K562 (cell line): ENCODE measurements around the gene PSD4. TPM values are rescaled to one million over a fixed set of nuclear protein-coding genes. Genes with fewer than 3 reads are reported as not detected.

Experiments
- E2F3 ChIP-seq: fragments of 250-450 bp; sonication (Bioruptor Pico); IDR thresholded peaks from 2 replicates; pipeline ENCODE4 v1.4.0; 2020; ENCODE audit warnings: mild to moderate bottlenecking
- EP400 ChIP-seq: fragments of 450-650 bp; IDR thresholded peaks from 2 replicates; pipeline ENCODE4 v1.6.1; 2017; ENCODE audit warnings: antibody characterized with exemption, mild to moderate bottlenecking, moderate library complexity
- RBM39 ChIP-seq: fragments of 200-400 bp; formaldehyde crosslinking; optimal IDR thresholded peaks from 2 replicates; pipeline ENCODE3; 2018; ENCODE audit warnings: low read depth, low read length
- SMARCA4 ChIP-seq: fragments of 450-650 bp; IDR thresholded peaks from 2 replicates; pipeline ENCODE4 v1.6.1; 2016
- U2AF1 ChIP-seq: fragments of 200-400 bp; formaldehyde crosslinking; optimal IDR thresholded peaks from 2 replicates; pipeline ENCODE3; 2017; ENCODE audit warnings: mild to moderate bottlenecking, low read depth, low read length, moderate library complexity
- USF2 ChIP-seq: sonication (generic); formaldehyde crosslinking; IDR thresholded peaks from 2 replicates; pipeline ENCODE4 v1.5.0; 2020; ENCODE audit warnings: missing genetic modification reagents
- ZNF318 ChIP-seq, 2 experiments: fragments of 450-650 bp; IDR thresholded peaks; 2 replicates each; pipeline ENCODE4 v1.6.1; 2016; ENCODE audit warnings: mild to moderate bottlenecking in 2 of 2, borderline replicate concordance in 1 of 2, low read depth in 1 of 2, moderate library complexity in 1 of 2
- ZNF592 ChIP-seq: fragments of 450-650 bp; IDR thresholded peaks from 2 replicates; pipeline ENCODE4 v1.6.1; 2017; ENCODE audit warnings: antibody characterized with exemption, mild to moderate bottlenecking
- polyA plus RNA-seq, 8 experiments: library from polyadenylated mRNA; depleted of rRNA in 4 of 8; stranded (reverse) in 5 of 8; unstranded in 3 of 8; fragments of >200 nt; fragmentation: Nextera tagmentation in 2 of 8; fragmentation: Illumina TruSeq in 1 of 8; extraction: Ambion mirVana in 2 of 8; extraction: Trizol in 1 of 8; gene quantifications; 2 replicates each; pipeline versions ENCODE4 v1.2.1 to v1.2.3, GENCODE V29; 2011 to 2014; ENCODE audit warnings: inconsistent platforms in 1 of 8, missing spikeins in 1 of 8
- total RNA-seq, 7 experiments: library from RNA; depleted of rRNA in 6 of 7; stranded (reverse); fragments of >200 nt in 6 of 7; fragmentation: Illumina TruSeq in 2 of 7; extraction: Trizol in 2 of 7; gene quantifications; 2 replicates each; pipeline versions ENCODE4 v1.2.1 to v1.2.3, GENCODE V29; 2011 to 2021; ENCODE audit warnings: low replicate concordance in 1 of 7
- TF ChIP-seq, protein P1 (sequence below), 3 experiments: IDR thresholded peaks in 2 of 3; conservative IDR thresholded peaks in 1 of 3; 2 replicates each; pipeline ENCODE4 v1.5.1; 2011 to 2012; ENCODE audit warnings: low read length in 3 of 3, mild to moderate bottlenecking in 3 of 3, control low read depth in 2 of 3, improper control_type of control experiment in 1 of 3, inconsistent platforms in 1 of 3, low read depth in 1 of 3, mixed read lengths in 1 of 3, moderate library complexity in 1 of 3; ENCODE audit not compliant: insufficient read depth in 2 of 3

PSD4 gene
- total and polyA plus RNA-seq, 9 of the 15 experiments (the other 6 are each of a cell fraction or from before 2014, with no cell fraction given): 0.46 to 54.0 (median 20.8) TPM

DNA sequence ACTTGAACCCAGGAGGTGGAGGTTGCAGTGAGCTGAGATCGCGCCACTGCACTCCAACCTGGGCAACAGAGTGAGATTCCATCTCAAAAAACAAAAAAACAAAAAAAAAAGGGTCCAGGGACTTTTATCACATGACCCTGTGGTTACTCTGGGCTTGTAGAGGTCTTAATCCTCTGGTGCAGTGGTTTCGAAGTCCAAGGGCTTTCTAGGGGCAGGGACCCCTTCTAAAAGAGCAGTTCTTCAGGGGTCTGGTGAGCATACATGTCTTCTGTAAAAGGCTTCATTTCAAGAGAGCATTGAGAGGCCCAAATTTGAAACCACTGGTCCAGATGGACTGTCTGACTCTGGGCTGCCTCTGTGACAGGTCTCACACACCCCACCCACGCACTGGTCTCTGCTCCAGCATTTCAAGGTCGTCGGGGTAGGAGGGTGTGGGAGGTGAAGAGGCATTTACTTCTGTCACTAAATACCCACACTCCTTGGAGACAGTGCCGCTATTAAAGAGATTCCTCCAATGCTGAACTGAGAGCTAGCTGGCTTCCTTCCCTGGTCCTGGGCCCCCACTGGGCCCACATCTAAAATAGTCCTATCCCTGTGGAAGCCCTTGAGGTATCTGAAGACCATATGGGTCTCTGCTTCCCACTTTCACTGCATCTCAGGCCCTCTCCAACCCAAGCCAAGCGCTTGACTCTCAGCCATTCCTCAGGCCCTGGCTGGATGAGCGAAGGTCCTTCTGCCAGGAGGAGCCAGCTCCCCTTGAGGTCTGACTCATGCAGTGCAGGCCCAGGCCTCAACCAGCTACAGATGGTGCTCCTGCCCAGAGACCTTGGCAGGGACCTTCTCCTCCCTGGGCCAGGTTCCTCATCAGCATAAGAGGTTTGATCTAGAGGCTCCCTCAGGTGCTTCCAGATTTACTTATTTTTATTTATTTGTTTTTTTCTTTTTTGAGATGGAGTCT, 60.1 kb downstream of the PSD4 start (continued):
- TF ChIP-seq ZNF318 (IDR thresholded peaks at IDR 0.05; ENCODE audit: borderline replicate concordance in 1 of 2, low read depth in 1 of 2) (no peak), EP400 (no peak), USF2 (CRISPR knock-in tag) (peak; percentile 5; the same call in 1 of the 2 replicates), RBM39 (no peak), SMARCA4 (no peak), E2F3 (CRISPR knock-in tag) (no peak), ZNF592 (0 out of 2 replicates have a peak, but pooled peaks have one; percentile 27), U2AF1 (no peak)
- TF ChIP-seq, protein P1, sequence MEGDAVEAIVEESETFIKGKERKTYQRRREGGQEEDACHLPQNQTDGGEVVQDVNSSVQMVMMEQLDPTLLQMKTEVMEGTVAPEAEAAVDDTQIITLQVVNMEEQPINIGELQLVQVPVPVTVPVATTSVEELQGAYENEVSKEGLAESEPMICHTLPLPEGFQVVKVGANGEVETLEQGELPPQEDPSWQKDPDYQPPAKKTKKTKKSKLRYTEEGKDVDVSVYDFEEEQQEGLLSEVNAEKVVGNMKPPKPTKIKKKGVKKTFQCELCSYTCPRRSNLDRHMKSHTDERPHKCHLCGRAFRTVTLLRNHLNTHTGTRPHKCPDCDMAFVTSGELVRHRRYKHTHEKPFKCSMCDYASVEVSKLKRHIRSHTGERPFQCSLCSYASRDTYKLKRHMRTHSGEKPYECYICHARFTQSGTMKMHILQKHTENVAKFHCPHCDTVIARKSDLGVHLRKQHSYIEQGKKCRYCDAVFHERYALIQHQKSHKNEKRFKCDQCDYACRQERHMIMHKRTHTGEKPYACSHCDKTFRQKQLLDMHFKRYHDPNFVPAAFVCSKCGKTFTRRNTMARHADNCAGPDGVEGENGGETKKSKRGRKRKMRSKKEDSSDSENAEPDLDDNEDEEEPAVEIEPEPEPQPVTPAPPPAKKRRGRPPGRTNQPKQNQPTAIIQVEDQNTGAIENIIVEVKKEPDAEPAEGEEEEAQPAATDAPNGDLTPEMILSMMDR (IDR thresholded peaks at IDR 0.05 in 2 of 3, conservative IDR thresholded peaks at IDR 0.05 in 1 of 3; ENCODE audit: insufficient read depth in 2 of 3, low read depth in 1 of 3, low read length in 3 of 3): peak; percentile 39 to 50 (median 46); a peak in 5 of 6 replicates
